ENCODE data around the gene TMED8.

TMED8 gene

GRCh38 chr14:77344377-77344996 lies 32.4 kb downstream of the TMED8 start:
- no peak for TF ChIP-seq CTCF (IDR thresholded peaks at IDR 0.05; ENCODE audit: low read depth, low read length, missing control alignments)
- H3K4me3 ChIP-seq (replicated peaks; ENCODE audit: low read depth, low read length): no peak overlapping the region
- DNase-seq (ENCODE audit: extremely low read depth, low read depth): no peak

- DNase-seq (ENCODE audit: extremely low read depth, low read depth): no peak
- no peak for TF ChIP-seq CTCF (IDR thresholded peaks at IDR 0.05; ENCODE audit: low read depth, low read length, missing control alignments)
- no peak overlapping the region for H3K4me3 ChIP-seq (replicated peaks; ENCODE audit: low read depth, low read length)
Measured at GRCh38 chr14:77343662-77344061, 33.2 kb downstream of the TMED8 start.

- H3K4me3 ChIP-seq (replicated peaks; ENCODE audit: low read depth, low read length): no peak overlapping the region
- no peak for TF ChIP-seq CTCF (IDR thresholded peaks at IDR 0.05; ENCODE audit: low read depth, low read length, missing control alignments)
- DNase-seq (ENCODE audit: extremely low read depth, low read depth): no peak
Measured at GRCh38 chr14:77342726-77343397, 34.0 kb downstream of the TMED8 start.

GRCh38 chr14:77340389-77340788 lies 36.5 kb downstream of the TMED8 start:
- DNase-seq (ENCODE audit: extremely low read depth, low read depth): no peak
- no peak overlapping the region for H3K4me3 ChIP-seq (replicated peaks; ENCODE audit: low read depth, low read length)
- no peak for TF ChIP-seq CTCF (IDR thresholded peaks at IDR 0.05; ENCODE audit: low read depth, low read length, missing control alignments)

- no peak for TF ChIP-seq CTCF (IDR thresholded peaks at IDR 0.05; ENCODE audit: low read depth, low read length, missing control alignments)
- H3K4me3 ChIP-seq (replicated peaks; ENCODE audit: low read depth, low read length): no peak overlapping the region
- DNase-seq (ENCODE audit: extremely low read depth, low read depth): no peak
Measured at GRCh38 chr14:77339407-77339806, 37.5 kb downstream of the TMED8 start.

- TF ChIP-seq CTCF (IDR thresholded peaks at IDR 0.05; ENCODE audit: low read depth, low read length, missing control alignments): no peak
- DNase-seq (ENCODE audit: extremely low read depth, low read depth): no peak
- no peak overlapping the region for H3K4me3 ChIP-seq (replicated peaks; ENCODE audit: low read depth, low read length)
Measured at GRCh38 chr14:77338302-77338701, 38.6 kb downstream of the TMED8 start.

All from HFF-Myc (cell line).